Upper lobe of right lung (tissue), 1 donor: Measurements from ENCODE around the gene ZEB1. TPM values are rescaled to one million over a fixed set of nuclear protein-coding genes. Genes with fewer than 3 reads are reported as not detected.
"Not testable (repeated sequence)": the region's sequence is repeated elsewhere in the genome, so short reads cannot be mapped to it uniquely, and the experiment has no call there.

Experiments
- ATAC-seq: fragments of 200-7000 bp; cut with Tn5 transposase; one replicate; pipeline ENCODE4 v1.9.1; 2020; ENCODE audit warnings: mild to moderate bottlenecking, moderate library complexity
- DNase-seq: peaks from one replicate; pipeline ENCODE4 v3.0.0-alpha.2; 2020
- H3K27ac ChIP-seq: fragments of 200-600 bp; one replicate; pipeline ENCODE4 v1.8.0; 2022
- H3K27me3 ChIP-seq: fragments of 200-600 bp; one replicate; pipeline ENCODE4 v1.8.0; 2022; ENCODE audit warnings: mild to moderate bottlenecking
- H3K36me3 ChIP-seq: fragments of 200-600 bp; one replicate; pipeline ENCODE4 v1.8.0; 2022
- H3K4me1 ChIP-seq: fragments of 200-600 bp; one replicate; pipeline ENCODE4 v1.8.0; 2022
- H3K4me3 ChIP-seq: fragments of 200-600 bp; one replicate; pipeline ENCODE4 v1.8.0; 2022; ENCODE audit warnings: mild to moderate bottlenecking
- H3K9me3 ChIP-seq: fragments of 200-600 bp; one replicate; pipeline ENCODE4 v1.8.0; 2022
- CTCF ChIP-seq: fragments of 200-600 bp; IDR thresholded peaks from one replicate; pipeline ENCODE4 v1.8.0; 2022; ENCODE audit warnings: antibody characterized with exemption
- intact Hi-C: fragments of 100-400 bp; cut with DNase I; formaldehyde crosslinking; loops from one replicate; pipeline ENCODE4 v1.11.0; 2022
- total RNA-seq: library from RNA; stranded (reverse); fragmentation: NEBNext Ultra II Directional; extraction: Animal tissue kit (Norgen Biotek cat#: 25700); gene quantifications from one replicate; pipeline ENCODE4 v1.2.1, GENCODE V29; 2021
- donor health status: DM: no; HTN: yes; CAD: no; lungs with severe emphysema.

The ZEB1 gene
- total RNA-seq, 1 donor from 2014 or later: 55.2 TPM

GRCh38 chr10:31401287-31401686, 82.3 kb downstream of the ZEB1 start:
- intact Hi-C loops: no loop called here
- H3K4me3 ChIP-seq: no peak overlapping the region
- no peaks in the 10 kb centered on the region for H3K4me1 ChIP-seq
- H3K27ac ChIP-seq: no peak overlapping the region
- no peaks in the 10 kb centered on the region for H3K9me3 ChIP-seq
- DNase-seq (no peak), ATAC-seq (no peak)
- H3K27me3 ChIP-seq: no peaks in the 10 kb centered on the region
- H3K36me3 ChIP-seq: no peaks in the 10 kb centered on the region
- no peak for TF ChIP-seq CTCF

- no peak for TF ChIP-seq CTCF
- Histone ChIP-seq H3K4me3 (no peak overlapping the region), H3K9me3 (no peaks in the 10 kb centered on the region), H3K27me3 (no peaks in the 10 kb centered on the region), H3K4me1 (no peaks in the 10 kb centered on the region), H3K27ac (no peak overlapping the region), H3K36me3 (no peaks in the 10 kb centered on the region)
- intact Hi-C loops: no loop called here
- ATAC-seq (no peak), DNase-seq (no peak)
Measured at GRCh38 chr10:31404640-31405039, 85.6 kb downstream of the ZEB1 start.

- intact Hi-C loops, ATAC-seq, H3K27me3 ChIP-seq, H3K9me3 ChIP-seq, H3K27ac ChIP-seq, DNase-seq, H3K4me1 ChIP-seq, H3K4me3 ChIP-seq, H3K36me3 ChIP-seq: not testable (repeated sequence)
Measured at GRCh38 chr10:31405829-31406228, 86.8 kb downstream of the ZEB1 start.

GRCh38 chr10:31412397-31412796, 93.4 kb downstream of the ZEB1 start:
- ATAC-seq, intact Hi-C loops, DNase-seq, H3K9me3 ChIP-seq, H3K27me3 ChIP-seq, H3K4me3 ChIP-seq, H3K4me1 ChIP-seq, H3K27ac ChIP-seq, H3K36me3 ChIP-seq: not testable (repeated sequence)

GRCh38 chr10:31413325-31413724, 94.3 kb downstream of the ZEB1 start:
- H3K36me3 ChIP-seq: no peaks in the 10 kb centered on the region
- intact Hi-C loops: no loop called here
- no peak for TF ChIP-seq CTCF
- no peaks in the 10 kb centered on the region for H3K4me1 ChIP-seq
- H3K27ac ChIP-seq: no peak overlapping the region
- no peak overlapping the region for H3K4me3 ChIP-seq
- no peaks in the 10 kb centered on the region for H3K27me3 ChIP-seq
- ATAC-seq (no peak), DNase-seq (no peak)
- H3K9me3 ChIP-seq: no peaks in the 10 kb centered on the region

GRCh38 chr10:31418481-31418880, 99.5 kb downstream of the ZEB1 start:
- no peak overlapping the region for H3K4me3 ChIP-seq
- ATAC-seq (no peak), DNase-seq (no peak)
- H3K9me3 ChIP-seq: no peaks in the 10 kb centered on the region
- H3K27ac ChIP-seq: no peak overlapping the region
- H3K4me1 ChIP-seq: no peaks in the 10 kb centered on the region
- H3K27me3 ChIP-seq: no peaks in the 10 kb centered on the region
- TF ChIP-seq CTCF: no peak
- H3K36me3 ChIP-seq: no peaks in the 10 kb centered on the region
- intact Hi-C loops: no loop called here

- Histone ChIP-seq H3K27ac (no peak overlapping the region), H3K27me3 (no peaks in the 10 kb centered on the region), H3K4me3 (no peak overlapping the region), H3K36me3 (no peaks in the 10 kb centered on the region), H3K4me1 (no peaks in the 10 kb centered on the region), H3K9me3 (no peaks in the 10 kb centered on the region)
- DNase-seq (no peak), ATAC-seq (peak; percentile 66)
- intact Hi-C loops: no loop called here
- TF ChIP-seq CTCF: no peak
Measured at GRCh38 chr10:31419394-31420063, 100.5 kb downstream of the ZEB1 start.
